IMR-90 (cell line): Measurements from ENCODE around the gene TERB1. TPM values are rescaled to one million over a fixed set of nuclear protein-coding genes. Genes with fewer than 3 reads are reported as not detected.

Experiments used
- ATAC-seq: fragments of 200-7000 bp; cut with Tn5 transposase; 2 replicates; pipeline ENCODE4 v1.9.1; 2020; ENCODE audit warnings: low read depth, mild to moderate bottlenecking, moderate library complexity
- BruUV-seq: library from RNA; stranded (reverse); fragments of 400-500 nt; replicated peaks from 2 replicates; lab custom pipeline; 2021; lab: Mats Ljungman, UMichigan
- CTCF ChIA-PET: fragments of 300-600 bp; formaldehyde crosslinking; extraction: SDS; loops from one replicate; lab custom pipeline; 2021; ENCODE audit warnings: antibody characterized with exemption; lab: Yijun Ruan, JAX
- POLR2A ChIA-PET: fragments of 300-600 bp; sonication (Branson Sonifier 250); formaldehyde crosslinking; loops from one replicate; lab custom pipeline; 2022; ENCODE audit warnings: antibody characterized with exemption; ENCODE audit not compliant: unreplicated experiment; lab: Charles Lee
- DNase-seq: peaks from one replicate; pipeline ENCODE4 v3.0.0; 2013
- H2AFZ ChIP-seq: replicated peaks from 2 replicates; pipeline ENCODE3; 2013; ENCODE audit warnings: low read length, mild to moderate bottlenecking; ENCODE audit not compliant: poor library complexity
- H2AK5ac ChIP-seq: 2 replicates; pipeline ENCODE4 v1.6.1; 2013; ENCODE audit warnings: low read depth, low read length, inconsistent platforms
- H2AK9ac ChIP-seq: replicated peaks from 2 replicates; pipeline ENCODE3; 2013; ENCODE audit warnings: mild to moderate bottlenecking, low read depth, low read length, moderate library complexity; ENCODE audit not compliant: poor library complexity
- H2BK120ac ChIP-seq: 2 replicates; pipeline ENCODE4 v1.6.1; 2013; ENCODE audit warnings: low read depth, low read length, inconsistent platforms
- H2BK15ac ChIP-seq: 3 replicates; pipeline ENCODE4 v1.6.1; 2013; ENCODE audit warnings: low read depth, low read length, inconsistent platforms
- H2BK20ac ChIP-seq: 2 replicates; pipeline ENCODE4 v1.6.1; 2013; ENCODE audit warnings: low read depth, mild to moderate bottlenecking, inconsistent platforms, low read length, moderate library complexity
- H2BK5ac ChIP-seq: 2 replicates; pipeline ENCODE4 v1.6.1; 2013; ENCODE audit warnings: mild to moderate bottlenecking, low read depth, low read length, inconsistent platforms; ENCODE audit not compliant: poor library complexity, severe bottlenecking
- H3K14ac ChIP-seq: replicated peaks from 2 replicates; pipeline ENCODE4 v1.6.1; 2013; ENCODE audit warnings: low read depth, low read length, inconsistent platforms
- H3K18ac ChIP-seq: 2 replicates; pipeline ENCODE4 v1.6.1; 2013; ENCODE audit warnings: low read depth, low read length, control low read depth
- H3K23ac ChIP-seq: 2 replicates; pipeline ENCODE4 v1.6.1; 2013; ENCODE audit warnings: low read depth, low read length, inconsistent platforms
- H3K27ac ChIP-seq: 2 replicates; pipeline ENCODE4 v1.5.1; 2013; ENCODE audit warnings: mild to moderate bottlenecking, control low read depth, low read length; ENCODE audit not compliant: insufficient read depth
- H3K27me3 ChIP-seq: 2 replicates; pipeline ENCODE4 v1.6.1; 2013; ENCODE audit warnings: low read length; ENCODE audit not compliant: control insufficient read depth, insufficient read depth
- H3K36me3 ChIP-seq: 2 replicates; pipeline ENCODE4 v1.6.1; 2013; ENCODE audit warnings: low read length, mixed read lengths; ENCODE audit not compliant: control insufficient read depth, insufficient read depth
- H3K4ac ChIP-seq: 2 replicates; pipeline ENCODE4 v1.6.1; 2013; ENCODE audit warnings: low read depth, low read length, inconsistent platforms
- H3K4me1 ChIP-seq: 2 replicates; pipeline ENCODE4 v1.6.1; 2013; ENCODE audit warnings: low read length, mixed read lengths; ENCODE audit not compliant: control insufficient read depth, insufficient read depth
- H3K4me2 ChIP-seq: 2 replicates; pipeline ENCODE4 v1.6.1; 2013; ENCODE audit warnings: low read depth, mild to moderate bottlenecking, control low read depth, low read length, moderate library complexity
- H3K4me3 ChIP-seq: 2 replicates; pipeline ENCODE4 v1.5.1; 2013; ENCODE audit warnings: low read depth, mild to moderate bottlenecking, control low read depth, low read length, moderate library complexity; ENCODE audit not compliant: insufficient read depth
- H3K56ac ChIP-seq: 2 replicates; pipeline ENCODE4 v1.6.1; 2013; ENCODE audit warnings: low read length, inconsistent platforms; ENCODE audit not compliant: insufficient read depth; ENCODE audit errors: extremely low read depth
- H3K79me1 ChIP-seq, 2 experiments: 2 replicates each; pipeline ENCODE4 v1.6.1; 2013; ENCODE audit warnings: low read length in 2 of 2, inconsistent platforms in 1 of 2, low read depth in 1 of 2
- H3K9ac ChIP-seq: 2 replicates; pipeline ENCODE4 v1.6.1; 2013; ENCODE audit warnings: low read depth, low read length, control low read depth
- H3K9me1 ChIP-seq: 2 replicates; pipeline ENCODE4 v1.6.1; 2013; ENCODE audit warnings: low read length, inconsistent platforms; ENCODE audit not compliant: insufficient read depth
- H3K9me3 ChIP-seq: 2 replicates; pipeline ENCODE4 v1.6.1; 2013; ENCODE audit warnings: low read length; ENCODE audit not compliant: control insufficient read depth, insufficient read depth
- H4K20me1 ChIP-seq: 2 replicates; pipeline ENCODE4 v1.6.1; 2013; ENCODE audit warnings: low read length, inconsistent platforms; ENCODE audit not compliant: insufficient read depth
- H4K5ac ChIP-seq: 2 replicates; pipeline ENCODE4 v1.6.1; 2013; ENCODE audit warnings: mild to moderate bottlenecking, low read depth, low read length, control low read depth
- H4K8ac ChIP-seq, 2 experiments: 2 replicates each; pipeline ENCODE4 v1.6.1; 2013; ENCODE audit warnings: low read depth in 2 of 2, low read length in 2 of 2, control low read depth in 1 of 2, inconsistent platforms in 1 of 2
- H4K91ac ChIP-seq: 2 replicates; pipeline ENCODE4 v1.6.1; 2013; ENCODE audit warnings: low read depth, low read length, inconsistent platforms; ENCODE audit not compliant: insufficient read depth
- BHLHE40 ChIP-seq: fragments of 150-350 bp; IDR thresholded peaks from 2 replicates; pipeline ENCODE4 v1.6.1; 2016; ENCODE audit warnings: mild to moderate bottlenecking, low read depth, low read length
- CEBPB ChIP-seq: IDR thresholded peaks from 2 replicates; pipeline ENCODE4 v1.6.1; 2012; ENCODE audit warnings: low read depth, low read length, improper control_type of control experiment
- WGBS, 2 experiments: methylation state at CpG; one replicate each; pipeline versions ENCODE4 v1.1.5 to v1.1.7; 2013; ENCODE audit warnings: missing lambda C conversion rate in 2 of 2; ENCODE audit not compliant: insufficient read length in 1 of 2; ENCODE audit errors: extremely low coverage in 2 of 2; 5-methylcytosine and 5-hydroxymethylcytosine counted together
- dilution Hi-C: fragments of 300-500 bp; cut with HindIII; formaldehyde crosslinking; loops from one replicate; pipeline ENCODE4 v1.14.3; 2018; ENCODE audit warnings: low sequenced_read_pairs; ENCODE audit not compliant: unreplicated experiment
- in situ Hi-C: fragments of 300-500 bp; cut with MboI; formaldehyde crosslinking; loops from 3 replicates; pipeline ENCODE4 v1.14.3; 2019; ENCODE audit warnings: low sequenced_read_pairs, inconsistent platforms, mixed read lengths
- intact Hi-C: fragments of 100-400 bp; cut with micrococcal nuclease; formaldehyde crosslinking; loops from 2 replicates; pipeline ENCODE4 v1.10.0; 2022
- polyA plus RNA-seq, 3 experiments: library from polyadenylated mRNA; depleted of rRNA; stranded (reverse); fragments of >200 nt; gene quantifications; 2 replicates each; pipeline ENCODE4 v1.2.3, GENCODE V29; 2012; ENCODE audit warnings: low replicate concordance in 1 of 3
- total RNA-seq: library from RNA; depleted of rRNA; stranded (reverse); fragments of >200 nt; gene quantifications from 2 replicates; pipeline ENCODE4 v1.2.3, GENCODE V29; 2012

Gene TERB1
- total and polyA plus RNA-seq, 2 of the 4 experiments (the other 2 are of a cell fraction) = not detected

DNA sequence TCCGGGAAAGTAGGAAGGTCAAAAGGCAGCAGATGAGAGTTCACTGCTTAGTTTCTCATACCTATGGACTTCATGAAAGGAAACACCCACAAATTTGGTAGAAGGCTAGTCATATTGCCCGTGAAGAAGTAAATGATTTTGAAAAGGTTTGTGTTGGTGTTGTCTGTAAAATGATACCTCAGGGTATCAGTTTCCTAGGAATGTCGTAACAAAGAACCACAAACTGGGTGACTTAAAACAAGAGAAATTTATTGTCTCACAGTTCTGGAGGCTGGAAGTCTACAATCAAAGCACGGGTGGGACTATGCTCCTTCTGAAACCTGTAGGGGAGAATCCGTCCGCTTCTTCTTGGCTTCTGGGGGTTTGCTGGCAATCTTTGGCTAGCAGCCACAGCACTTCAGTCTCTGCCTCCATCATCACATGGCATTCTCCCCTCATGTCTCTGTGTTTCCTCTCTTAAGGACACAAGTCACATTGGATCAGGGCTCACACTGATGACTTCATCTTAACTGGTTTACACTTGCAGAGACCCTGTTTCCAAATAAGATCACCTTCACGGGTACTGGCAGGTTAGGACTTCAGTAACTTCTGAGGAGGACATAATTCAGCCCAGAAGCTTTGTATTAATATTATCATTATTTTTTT is 31.4 kb upstream of the TERB1 start:
- Histone ChIP-seq H2AK9ac (no peak overlapping the region), H3K9ac (no peak overlapping the region), H2BK5ac (no peak overlapping the region), H2BK20ac (no peak overlapping the region), H2AFZ (peak overlapping the region; percentile 81), H3K27me3 (peaks cover 7% of the 10 kb centered on the region), H3K4ac (no peak overlapping the region), H3K27ac (no peak overlapping the region), H3K18ac (no peak overlapping the region; the same call in 1 of the 2 replicates), H2BK15ac (no peak overlapping the region), H4K8ac (no peak overlapping the region), H3K9me1 (peaks cover 6% of the 10 kb centered on the region; the same call in 1 of the 2 replicates), H2BK120ac (no peak overlapping the region), H3K4me2 (no peak overlapping the region), H4K91ac (no peak overlapping the region), H3K9me3 (no peaks in the 10 kb centered on the region), H3K36me3 (peaks cover 2% of the 10 kb centered on the region), H3K56ac (no peak overlapping the region), H4K20me1 (peaks cover 6% of the 10 kb centered on the region; the same call in 1 of the 2 replicates), H3K23ac (no peak overlapping the region), H3K79me1 (peaks cover 18 to 24% of the 10 kb centered on the region in 2 experiments), H3K14ac (0 out of 2 replicates have a peak overlapping the region, but pooled peaks have one; percentile 8), H4K5ac (no peak overlapping the region), H2AK5ac (no peak overlapping the region), H3K4me1 (peaks cover 12% of the 10 kb centered on the region), H3K4me3 (no peak overlapping the region)
- ATAC-seq = no peak
- 0 out of 2 replicates have a peak, but pooled peaks have one; percentile 22 for TF ChIP-seq CEBPB
- TF ChIP-seq BHLHE40 = no peak
- 51% methylated on average over 2 of the region's 7 CpGs; no CpG with 5 or more reads in 1 of the 2 experiments for WGBS, 2 experiments
- intact Hi-C loops (no loop called here), dilution Hi-C loops (no loop called here), in situ Hi-C loops (no loop called here)
- peak; percentile 60 for DNase-seq
- CTCF ChIA-PET = interaction anchor here (1.2 to 1.4 kb wide), 2 partner anchors 8 to 35 kb away, joined by 3 to 9 read pairs; no protein-coding TSS in a partner anchor
- POLR2A ChIA-PET = no interaction called here
- no TSS peak for BruUV-seq
